Activated naive CD4-positive, alpha-beta T cell treated with anti-CD3 and anti-CD28 coated beads, Interleukin-2, amount 50 U/mL, for 16 hours (primary cell): ENCODE measurements around the gene RPS15.
"Not testable (repeated sequence)": the region's sequence is repeated elsewhere in the genome, so short reads cannot be mapped to it uniquely, and the experiment has no call there.

Experiments used
- DNase-seq: peaks from one replicate; pipeline ENCODE4 v3.0.0-alpha.2; 2020

The RPS15 gene

DNA sequence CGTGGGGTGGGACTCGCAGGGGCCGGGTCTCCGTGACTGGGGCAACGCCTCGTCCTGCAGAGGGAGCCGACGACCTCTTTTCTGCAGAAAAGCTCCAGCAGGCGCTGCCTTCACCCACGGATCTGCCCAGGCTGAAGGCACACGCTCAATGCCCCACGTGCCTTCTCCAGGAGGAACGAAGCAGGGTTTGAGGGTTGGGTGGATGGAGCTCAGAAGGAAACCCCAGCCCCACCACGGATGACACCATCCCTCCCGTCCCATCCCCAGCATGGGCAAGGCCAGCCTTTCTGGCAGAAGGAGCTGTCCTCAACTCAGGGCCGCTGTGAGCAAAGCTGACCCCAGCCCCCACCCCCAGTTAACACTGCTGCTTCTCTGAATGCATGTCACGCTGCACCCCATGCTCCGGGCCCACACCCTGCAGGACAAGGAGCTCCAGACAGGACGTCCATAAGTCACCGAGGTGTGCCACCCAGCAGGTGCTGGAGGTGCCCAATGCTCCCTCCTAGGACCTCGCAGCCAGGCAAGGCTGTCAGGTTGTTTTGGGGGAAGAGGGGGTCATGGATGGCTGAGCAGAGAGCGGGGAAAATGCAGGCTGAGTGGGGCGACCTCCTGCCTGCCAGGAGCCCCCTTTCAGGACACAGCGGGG is 33.4 kb downstream of the RPS15 start:
- peak; percentile 33 for DNase-seq

DNA sequence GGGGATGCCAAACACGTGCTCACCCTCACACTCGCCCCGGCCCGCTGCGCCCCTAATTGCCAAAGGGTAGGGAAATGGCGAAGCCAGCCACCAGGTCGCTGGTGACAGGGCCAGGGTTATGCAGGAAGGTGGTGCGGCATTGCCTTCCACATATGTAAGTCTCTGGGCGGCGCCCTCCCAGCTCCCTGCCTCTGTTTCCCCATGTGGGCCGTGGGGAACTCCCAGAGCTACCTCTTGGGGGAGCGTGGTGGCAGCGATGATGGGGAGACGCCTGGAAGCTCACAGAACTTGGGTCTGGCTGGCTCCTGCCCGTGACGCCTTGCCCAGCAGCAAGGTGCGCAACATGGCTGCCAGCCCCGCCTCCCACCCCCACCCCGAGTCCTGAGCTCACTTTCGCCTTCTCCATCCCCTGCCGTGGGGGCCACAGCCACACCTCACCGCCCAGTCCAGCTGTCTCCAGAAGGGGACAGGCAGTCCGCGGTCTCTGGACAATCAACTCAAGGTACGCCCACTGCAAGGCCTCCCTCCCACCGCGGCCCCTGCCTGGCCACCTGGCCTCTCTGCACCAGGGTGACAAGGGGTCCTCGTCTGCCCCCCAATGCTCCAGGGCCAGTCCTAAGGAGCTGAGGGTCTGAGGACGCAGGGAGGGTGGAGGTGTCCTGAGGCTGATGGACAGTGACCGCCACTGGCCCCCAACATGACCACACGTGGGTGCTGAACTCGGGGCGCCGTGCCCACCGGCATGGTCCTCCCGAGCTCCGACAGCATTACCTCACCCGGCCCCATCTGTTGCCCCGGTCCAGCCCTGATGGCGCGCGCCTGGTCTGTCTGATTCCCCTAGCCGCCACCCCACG is 34.3 kb downstream of the RPS15 start:
- DNase-seq: peak; percentile 10

DNA sequence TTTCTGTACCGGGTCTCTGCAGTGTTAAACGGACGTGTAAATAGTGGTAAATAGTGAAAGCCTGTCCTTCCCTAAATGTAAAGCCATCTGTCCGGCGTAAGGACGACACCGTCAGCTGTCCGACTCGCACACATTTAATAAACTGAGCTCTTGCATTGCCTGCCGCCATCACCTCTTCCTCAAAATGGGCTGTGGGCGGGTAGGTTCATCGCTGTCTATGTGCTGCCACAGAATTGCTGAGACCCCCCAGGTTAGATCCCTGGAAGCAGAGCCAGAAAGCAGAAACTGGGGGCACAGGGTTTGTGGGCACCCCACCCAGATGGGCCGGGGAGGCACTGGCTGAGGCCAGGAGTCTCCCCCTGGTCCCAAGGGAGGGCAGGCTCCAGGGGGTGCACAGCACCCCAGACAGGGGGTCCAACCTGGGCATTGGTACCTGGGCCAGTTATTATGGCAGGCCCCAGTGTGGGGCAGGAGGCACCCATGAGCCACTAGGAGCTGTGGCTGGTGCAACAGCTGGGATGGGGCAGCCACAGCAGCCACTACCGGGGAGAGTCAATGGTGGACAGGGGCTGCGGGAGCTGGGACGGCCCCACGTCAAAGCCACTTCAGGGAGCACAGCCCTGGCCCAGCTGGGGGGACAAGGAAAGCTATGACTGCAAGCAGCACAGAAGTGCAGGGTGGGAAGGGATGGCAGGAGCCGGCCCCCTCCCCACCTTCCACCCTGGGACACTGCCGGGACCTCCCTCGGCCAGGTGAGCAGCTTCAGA is 35.1 kb downstream of the RPS15 start:
- DNase-seq: no peak

DNA sequence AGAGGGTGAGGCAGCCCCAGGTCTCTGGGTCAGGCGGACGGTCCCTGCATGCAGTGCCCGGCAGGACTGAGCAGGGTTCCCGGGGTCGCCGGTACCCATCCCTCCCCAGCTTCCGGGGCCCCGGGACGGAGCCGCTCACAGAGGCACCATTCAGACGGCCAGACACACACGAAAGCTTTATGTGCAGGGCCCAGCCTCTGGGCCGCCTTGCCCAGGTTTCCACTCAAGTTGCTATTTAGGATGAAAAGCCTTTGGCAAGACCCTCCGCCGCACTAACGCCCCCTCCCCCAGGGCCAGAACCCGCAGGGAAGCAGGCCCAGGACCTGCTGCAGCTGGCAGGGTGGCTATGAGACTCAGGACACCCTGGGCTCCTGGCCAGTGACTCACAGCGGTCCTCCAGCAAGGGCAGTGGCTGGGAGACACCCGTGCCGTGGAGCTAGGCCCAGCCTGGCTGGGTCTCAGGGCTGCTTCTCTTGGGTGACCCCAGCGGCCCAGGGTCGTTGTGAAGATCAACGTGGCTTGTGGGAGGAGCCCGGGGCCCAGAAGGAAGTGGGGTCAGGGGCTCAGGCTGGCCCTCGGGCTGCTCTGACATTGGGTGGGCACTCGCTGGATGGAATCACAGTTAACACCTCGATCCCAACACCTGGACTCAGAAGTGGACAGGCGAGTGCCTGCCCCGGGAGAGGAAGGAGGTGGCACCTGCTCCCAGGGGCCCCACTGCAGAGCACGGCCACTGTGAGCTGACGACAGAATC is 36.0 kb downstream of the RPS15 start:
- DNase-seq: peak; percentile 10

DNA sequence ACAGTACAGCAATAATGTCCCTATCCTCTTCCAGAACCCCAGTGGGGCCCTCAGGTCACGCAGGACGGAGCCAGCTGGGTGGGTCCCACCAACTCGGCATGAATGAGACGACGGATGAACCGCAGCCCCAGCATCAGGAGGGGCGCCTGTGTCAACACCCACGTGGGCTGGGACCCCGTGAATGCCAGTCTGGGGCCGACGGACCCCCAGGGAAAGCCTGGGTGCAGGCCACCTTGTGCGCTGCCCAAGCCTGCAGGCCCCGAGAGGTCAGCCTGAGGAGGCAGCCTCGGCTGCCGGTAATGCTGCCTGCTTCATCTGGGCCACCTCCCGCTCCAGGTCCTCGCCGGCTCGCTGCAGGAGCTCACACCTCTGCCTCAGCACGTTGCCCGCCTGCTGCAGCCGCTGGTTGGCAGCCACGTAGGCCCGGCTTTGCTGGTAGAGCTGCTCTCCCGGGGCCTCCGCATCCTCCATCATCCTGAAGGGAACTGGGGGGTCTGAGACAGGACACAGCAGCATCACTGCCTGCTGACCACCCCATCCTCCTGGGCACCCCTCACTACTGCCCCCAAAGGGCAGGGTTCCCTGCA is 36.7 kb downstream of the RPS15 start:
- DNase-seq: no peak

DNA sequence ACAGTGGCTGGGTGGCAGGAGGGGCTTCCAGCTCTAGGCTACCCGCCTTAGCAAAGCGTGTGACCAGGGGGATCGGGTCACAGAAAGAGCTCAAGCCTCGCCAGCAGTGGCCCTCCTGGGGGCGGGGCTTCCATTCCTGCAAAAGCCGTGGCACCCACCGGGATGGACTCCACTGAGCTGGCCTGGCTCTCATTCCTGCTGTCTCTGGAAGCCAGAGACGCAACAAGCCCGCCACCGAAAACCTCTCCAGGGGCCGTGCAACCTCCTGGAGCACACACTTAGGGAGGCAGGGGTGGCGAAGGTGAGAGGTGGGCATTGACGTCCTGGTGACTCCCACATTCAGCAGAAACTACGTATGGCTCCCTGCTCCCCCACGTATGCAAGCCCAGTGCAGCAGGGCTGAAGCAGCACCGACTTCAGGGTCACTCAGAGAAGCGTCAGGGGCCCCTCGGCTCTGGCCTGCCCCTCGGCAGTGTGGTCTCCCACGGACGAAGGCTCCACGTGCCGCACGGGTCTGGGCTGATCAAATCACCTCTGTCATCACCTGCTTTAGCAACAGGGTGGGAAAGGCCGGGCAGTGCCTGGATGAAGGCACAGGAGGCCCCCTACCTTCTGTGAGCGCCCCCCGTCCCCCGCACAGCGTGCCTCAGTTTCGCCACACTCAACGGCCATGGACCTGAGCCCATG is 37.7 kb downstream of the RPS15 start:
- DNase-seq: peak; percentile 9

DNA sequence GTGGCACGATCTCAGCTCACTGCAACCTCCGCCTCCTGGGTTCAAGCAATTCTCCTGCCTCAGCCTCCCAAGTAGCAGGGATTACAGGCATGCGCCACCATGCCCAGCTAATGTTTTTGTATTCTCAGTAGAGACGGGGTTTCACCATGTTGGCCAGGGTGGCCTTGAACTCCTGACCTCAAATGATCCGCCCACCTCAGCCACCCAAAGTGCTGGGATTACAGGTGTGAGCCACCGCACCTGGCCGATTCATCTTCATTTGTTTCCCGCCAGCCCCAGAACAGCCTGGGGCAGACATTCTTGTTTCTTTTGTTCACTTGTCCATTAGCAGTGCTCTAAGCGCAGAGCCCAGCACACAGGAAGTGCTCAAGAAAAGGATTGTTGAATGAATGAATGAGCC is 38.9 kb downstream of the RPS15 start:
- DNase-seq: not testable (repeated sequence)

DNA sequence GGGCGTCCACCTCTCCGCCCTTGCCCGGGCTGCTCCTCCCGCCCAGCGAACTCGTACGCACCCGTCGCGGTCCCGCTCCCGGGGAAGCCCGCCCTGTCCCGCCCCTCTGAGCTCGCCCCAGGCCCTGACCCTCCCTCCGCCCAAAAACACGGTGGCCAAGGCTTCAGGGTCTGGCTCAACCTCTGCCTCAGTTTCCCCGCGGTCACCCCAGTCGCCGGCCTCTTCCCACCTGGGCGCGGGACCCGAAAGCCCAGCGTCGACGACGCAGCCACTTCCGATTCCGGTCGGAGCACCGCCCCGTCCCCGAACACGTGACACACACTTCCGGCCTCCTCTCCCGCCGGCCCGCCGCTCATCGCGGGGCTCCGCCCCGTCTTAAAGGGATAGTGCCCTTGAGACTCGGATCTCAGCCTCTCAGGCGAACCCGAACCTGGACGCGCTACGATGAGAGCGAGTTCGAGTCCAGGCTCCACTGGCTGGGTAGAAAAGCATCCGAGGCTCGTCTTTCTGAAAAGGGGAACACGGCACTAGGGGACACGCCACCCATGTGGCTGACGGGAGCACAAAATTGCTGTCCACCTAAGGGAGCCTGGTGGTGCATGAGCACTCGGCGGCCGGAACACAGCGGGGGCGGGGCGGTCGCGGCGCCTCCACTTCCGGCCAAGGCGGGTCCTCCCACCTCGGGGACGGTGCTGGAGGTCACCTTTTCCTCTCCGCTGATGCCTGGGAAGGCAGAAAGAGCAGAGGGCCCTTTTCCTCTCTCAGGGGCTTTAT is 40.9 kb downstream of the RPS15 start, which contains the start of gene C19orf25:
Gene C19orf25, minus strand, starts transcription at position 282 of the 774 bp plus-strand sequence. CDS start 312 bp downstream, outside the sequence.
- DNase-seq: peak; percentile 94

DNA sequence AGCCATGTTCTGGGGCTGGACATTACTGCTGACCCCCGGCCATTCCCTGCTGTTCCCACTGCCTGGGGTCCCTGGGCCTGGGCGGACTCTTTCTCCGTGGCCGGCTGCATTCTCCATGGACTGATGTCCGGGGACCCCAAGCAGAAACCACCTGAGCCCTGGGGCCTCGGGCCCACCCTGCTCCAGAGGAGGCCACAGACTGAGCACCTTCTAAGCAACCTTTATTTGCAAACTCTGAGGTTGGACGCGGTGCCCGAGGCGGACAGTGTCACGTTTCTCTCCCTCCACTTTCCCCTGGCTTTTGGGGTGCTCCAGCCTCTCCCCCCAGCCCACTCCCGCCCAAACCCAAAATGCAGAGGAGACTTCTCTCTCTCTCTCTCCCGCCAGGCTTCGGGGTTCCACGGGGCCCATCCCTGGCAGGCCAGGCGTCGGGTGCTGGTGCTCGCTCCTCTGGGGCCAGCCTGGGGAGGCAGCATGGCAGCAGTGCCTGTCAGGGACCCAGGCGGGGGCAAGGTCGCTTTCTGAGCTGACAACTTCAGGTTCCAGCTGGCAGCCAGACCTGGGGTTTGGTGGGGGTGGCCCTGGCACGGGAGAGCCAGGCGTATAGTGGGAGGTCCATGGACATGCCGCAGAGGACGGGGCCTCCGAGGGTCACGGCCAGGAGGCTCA is 43.2 kb downstream of the RPS15 start:
- no peak for DNase-seq

DNA sequence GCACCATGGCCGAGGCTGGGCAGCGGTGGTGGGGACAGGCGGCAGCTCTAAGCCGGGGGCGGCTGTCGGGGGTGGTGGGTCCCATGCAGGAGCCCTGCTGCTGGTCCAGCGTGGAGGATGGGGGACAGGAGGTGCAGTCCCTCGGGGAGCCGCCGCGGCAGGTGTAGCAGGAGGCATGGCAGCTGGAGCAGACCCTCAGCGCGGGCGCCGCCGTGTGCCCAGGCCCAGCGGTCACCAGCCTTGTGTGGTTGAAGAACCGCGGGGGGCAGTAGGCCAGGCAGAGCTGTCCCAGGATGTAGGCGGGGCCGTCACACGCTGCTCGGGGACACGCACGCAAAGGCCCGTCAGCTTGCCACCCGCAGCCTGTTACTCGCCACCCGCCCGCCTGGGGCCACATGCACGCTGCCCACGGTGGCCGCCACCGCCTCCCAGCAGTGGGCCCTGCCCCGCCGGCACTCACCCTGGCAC is 43.7 kb downstream of the RPS15 start:
- DNase-seq: peak; percentile 9

DNA sequence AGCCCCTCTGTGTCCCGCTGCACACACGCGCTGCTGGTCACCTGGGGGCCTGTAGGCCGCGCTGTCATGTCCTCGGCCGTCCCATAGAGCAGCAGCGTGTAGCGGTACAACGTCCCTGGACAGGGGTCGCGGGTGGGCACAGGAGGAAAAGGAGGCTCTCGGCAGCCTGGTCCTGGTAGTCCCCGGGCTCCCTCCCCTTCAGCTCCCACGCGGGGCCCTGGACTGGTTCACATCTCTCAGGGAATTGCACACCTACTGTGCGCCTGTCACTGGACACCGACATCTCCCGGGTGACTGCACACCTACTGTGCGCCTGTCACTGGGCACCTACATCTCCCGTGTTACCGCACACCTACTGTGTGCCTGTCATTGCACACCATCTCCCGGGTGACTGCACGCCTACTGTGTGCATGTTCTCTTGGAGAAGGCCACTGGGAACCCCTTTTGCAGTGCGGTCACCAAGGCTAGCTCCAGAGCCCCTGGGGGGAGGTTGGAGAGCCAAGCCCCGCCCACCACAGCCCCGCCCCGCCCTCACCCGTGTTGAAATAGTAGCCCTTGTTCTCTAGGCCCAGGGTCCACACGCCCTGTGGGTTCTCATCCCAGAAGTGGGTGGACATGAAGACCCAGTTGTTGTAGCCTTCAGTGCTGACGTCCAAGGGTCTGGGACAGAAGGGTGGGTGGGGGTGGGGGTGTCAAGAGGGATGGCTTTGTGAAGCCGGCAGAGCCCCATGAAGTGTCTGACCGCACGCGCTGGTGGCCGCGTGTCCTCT is 44.4 kb downstream of the RPS15 start:
- peak; percentile 9 for DNase-seq

DNA sequence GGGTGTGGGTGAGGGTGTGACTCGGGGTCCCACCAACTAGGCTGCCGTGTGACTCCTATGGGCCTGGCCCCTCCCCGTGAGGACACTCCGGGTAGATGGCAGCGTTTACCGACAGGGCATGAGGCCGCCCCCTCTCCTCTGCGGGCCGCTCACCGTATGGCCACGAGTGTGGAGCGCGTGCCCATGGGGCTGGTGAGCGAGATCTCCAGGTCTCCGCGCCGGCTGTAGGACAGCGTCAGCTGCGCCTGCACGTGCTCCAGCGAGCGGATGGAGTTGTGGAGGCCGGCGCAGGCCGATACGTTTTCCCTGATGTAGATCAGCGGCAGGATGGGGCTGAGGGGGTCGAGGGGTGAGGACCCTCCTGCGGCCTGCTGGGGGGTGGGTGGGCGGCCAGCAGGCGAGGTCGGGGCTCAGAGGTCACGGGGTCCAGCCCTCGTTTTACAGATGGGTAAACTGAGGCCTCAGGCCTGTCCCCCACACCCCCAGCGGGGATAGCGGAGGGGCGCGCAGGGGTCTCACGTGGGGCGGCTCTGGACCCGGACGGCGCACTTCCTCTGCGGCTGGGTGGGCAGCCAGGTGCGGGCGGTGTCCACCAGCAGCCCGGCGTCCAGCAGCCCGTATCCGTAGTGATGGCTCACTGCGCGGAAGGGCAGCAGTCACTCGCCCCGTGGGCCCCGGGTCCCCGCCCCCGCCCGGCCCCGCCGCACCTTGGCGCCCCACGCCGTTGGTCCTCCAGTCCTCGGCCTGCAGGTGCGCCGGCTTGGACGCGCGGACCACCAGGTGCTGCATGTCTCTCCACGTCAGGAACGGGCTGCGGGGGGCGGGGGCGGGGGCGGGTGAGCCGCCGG is 45.2 kb downstream of the RPS15 start:
- peak; percentile 10 for DNase-seq

DNA sequence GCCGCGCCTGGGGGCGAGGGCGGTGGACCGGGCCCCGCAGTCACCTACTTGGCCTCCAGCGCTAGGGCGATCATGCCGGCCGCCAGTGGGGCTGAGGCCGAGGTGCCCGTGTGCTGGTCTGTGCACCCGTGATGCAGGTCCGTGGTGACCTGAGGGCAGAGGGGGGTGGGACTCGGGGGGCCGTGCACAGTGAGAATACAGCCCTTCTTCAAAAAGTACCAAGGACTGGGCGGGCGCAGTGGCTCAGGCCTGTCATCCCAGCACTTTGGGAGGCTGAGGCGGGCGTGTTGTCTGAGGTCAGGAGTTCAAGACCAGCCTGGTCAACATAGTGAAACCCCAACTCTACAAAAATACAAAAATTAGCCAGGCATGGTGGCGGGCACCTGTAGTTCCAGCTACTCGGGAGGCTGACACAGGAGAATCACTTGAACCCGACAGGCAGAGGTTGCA is 45.8 kb downstream of the RPS15 start:
- DNase-seq: no peak

DNA sequence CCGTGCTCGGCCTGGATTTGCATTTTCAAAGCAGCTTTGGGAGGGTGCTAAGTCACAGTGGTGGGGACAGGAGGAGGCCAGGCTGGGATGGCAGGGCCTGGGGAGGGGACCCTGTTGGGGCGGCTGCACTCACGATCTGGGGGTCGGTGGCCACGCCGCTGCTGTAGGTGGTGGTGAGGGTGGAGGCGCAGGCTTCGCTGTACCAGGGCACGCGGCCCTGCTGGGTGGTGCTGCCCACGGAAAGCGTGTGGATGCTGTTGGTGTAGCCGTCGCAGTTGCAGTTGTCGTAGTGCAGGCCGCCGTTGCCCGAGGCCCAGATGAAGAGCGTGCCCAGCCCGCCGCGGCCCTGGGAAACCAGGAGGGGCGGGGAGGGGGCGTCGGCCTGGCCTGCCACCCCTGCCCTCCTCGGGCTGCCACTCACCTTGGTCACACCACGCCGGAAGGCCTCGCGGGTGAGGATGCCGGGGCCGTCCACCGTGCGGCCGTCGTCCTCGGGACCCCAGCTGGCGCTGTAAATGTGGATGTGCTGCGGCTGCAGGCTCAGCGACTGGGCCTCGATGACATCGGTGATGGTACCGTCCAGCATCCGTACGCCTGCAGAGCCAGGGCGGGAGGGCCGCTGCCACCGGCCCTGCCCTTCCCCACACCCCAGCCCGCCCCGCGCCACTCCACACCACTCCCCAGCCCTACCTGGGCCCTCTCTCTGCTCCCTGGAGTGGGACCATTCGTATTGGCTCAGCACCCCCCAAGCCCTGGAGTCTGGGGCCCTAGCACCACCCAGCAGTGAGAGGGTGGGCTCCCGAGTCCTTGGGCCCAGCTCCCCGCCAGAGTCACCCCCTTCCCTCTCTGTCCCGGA is 48.8 kb downstream of the RPS15 start:
- DNase-seq: no peak

DNA sequence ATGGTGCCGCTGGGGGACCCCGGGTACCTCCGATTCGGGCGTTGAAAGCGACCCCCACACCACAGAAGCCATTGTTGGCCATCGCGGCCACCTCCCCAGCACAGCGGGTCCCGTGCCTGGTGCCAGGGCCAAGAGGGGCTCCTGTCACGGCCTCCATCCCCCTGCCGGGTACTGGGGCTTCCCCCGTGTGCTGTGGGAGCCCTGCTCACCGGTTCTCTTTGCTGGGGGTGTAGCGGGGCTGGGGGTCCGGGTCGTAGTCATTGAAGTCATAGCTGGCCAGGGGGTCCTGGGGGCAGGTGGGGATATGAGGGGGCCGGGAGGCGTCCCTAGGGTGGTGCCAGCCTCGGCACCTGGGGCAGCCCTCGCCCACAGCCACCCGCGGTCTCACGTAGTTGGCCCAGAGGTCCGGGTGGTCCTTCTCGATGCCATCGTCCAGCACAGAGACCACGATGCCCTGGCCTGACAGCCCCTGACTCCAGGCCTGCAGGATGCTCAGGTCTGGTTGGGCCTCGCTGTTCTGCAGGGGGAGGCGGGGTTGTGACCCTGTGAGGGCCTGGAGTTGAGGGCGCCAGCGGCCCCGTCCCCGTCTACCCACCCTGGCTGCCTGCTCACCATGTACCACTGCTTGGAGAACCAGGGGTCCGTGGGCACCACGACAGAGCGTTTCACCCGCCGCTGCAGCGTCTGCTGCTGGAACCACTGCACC is 49.5 kb downstream of the RPS15 start:
- DNase-seq: no peak

DNA sequence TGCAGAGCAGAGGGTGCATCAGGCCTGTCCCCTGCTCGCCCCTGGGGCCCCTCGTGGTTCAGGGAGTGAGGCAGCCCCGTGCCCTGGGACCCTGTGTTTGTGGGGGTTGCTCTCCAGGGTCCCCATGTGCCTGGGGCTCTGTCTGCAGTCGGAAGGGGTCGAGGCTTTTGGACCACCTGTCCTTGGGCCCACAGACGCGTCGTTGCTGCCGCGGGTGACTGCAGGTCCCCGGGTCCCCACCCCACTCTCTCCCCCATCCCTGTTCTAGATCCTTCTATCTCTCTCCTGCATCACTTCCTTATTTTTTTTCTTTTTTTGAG is 50.0 kb downstream of the RPS15 start:
- DNase-seq: no peak
